ENCODE measurements around the gene WSB2.

GRCh38 chr12:118032188-118032587 is 28.8 kb downstream of the WSB2 start:
- TF ChIP-seq, protein P1, sequence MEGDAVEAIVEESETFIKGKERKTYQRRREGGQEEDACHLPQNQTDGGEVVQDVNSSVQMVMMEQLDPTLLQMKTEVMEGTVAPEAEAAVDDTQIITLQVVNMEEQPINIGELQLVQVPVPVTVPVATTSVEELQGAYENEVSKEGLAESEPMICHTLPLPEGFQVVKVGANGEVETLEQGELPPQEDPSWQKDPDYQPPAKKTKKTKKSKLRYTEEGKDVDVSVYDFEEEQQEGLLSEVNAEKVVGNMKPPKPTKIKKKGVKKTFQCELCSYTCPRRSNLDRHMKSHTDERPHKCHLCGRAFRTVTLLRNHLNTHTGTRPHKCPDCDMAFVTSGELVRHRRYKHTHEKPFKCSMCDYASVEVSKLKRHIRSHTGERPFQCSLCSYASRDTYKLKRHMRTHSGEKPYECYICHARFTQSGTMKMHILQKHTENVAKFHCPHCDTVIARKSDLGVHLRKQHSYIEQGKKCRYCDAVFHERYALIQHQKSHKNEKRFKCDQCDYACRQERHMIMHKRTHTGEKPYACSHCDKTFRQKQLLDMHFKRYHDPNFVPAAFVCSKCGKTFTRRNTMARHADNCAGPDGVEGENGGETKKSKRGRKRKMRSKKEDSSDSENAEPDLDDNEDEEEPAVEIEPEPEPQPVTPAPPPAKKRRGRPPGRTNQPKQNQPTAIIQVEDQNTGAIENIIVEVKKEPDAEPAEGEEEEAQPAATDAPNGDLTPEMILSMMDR (IDR thresholded peaks at IDR 0.05): no peak
- no peak for TF ChIP-seq POLR2A (IDR thresholded peaks at IDR 0.05)
